ENCODE data around the gene GTSF1L.

Gene GTSF1L

GRCh38 chr20:43740642-43741041 is 13.8 kb upstream of the GTSF1L start:
- Histone ChIP-seq H3K4me3 (ENCODE audit: low read length) (no peak overlapping the region), H3K36me3 (ENCODE audit: control insufficient read depth, low read depth, low read length) (no peaks in the 10 kb centered on the region), H3K4me1 (ENCODE audit: control insufficient read depth, low read depth, low read length) (no peaks in the 10 kb centered on the region), H3K27me3 (ENCODE audit: control insufficient read depth, insufficient read depth, low read length) (no peaks in the 10 kb centered on the region), H3K9me3 (ENCODE audit: control insufficient read depth, low read depth, low read length) (no peaks in the 10 kb centered on the region), H3K9ac (ENCODE audit: low read length) (no peak overlapping the region), H3K27ac (ENCODE audit: low read length) (no peak overlapping the region)

GRCh38 chr20:43739148-43739749 is 12.4 kb upstream of the GTSF1L start:
- H3K4me3 ChIP-seq (ENCODE audit: low read length) = no peak overlapping the region
- H3K36me3 ChIP-seq (ENCODE audit: control insufficient read depth, low read depth, low read length) = no peaks in the 10 kb centered on the region

GRCh38 chr20:43737925-43738324 is 11.1 kb upstream of the GTSF1L start:
- Histone ChIP-seq H3K9ac (ENCODE audit: low read length) (no peak overlapping the region), H3K9me3 (ENCODE audit: control insufficient read depth, low read depth, low read length) (no peaks in the 10 kb centered on the region), H3K4me1 (ENCODE audit: control insufficient read depth, low read depth, low read length) (no peaks in the 10 kb centered on the region), H3K27me3 (ENCODE audit: control insufficient read depth, insufficient read depth, low read length) (no peaks in the 10 kb centered on the region), H3K4me3 (ENCODE audit: low read length) (no peak overlapping the region), H3K36me3 (ENCODE audit: control insufficient read depth, low read depth, low read length) (no peaks in the 10 kb centered on the region), H3K27ac (ENCODE audit: low read length) (no peak overlapping the region)

More at GRCh38 chr20:43739148-43739749, 12.4 kb upstream of the GTSF1L start:
- Histone ChIP-seq H3K27ac (ENCODE audit: low read length) (no peak overlapping the region), H3K4me1 (ENCODE audit: control insufficient read depth, low read depth, low read length) (no peaks in the 10 kb centered on the region), H3K9ac (ENCODE audit: low read length) (no peak overlapping the region), H3K9me3 (ENCODE audit: control insufficient read depth, low read depth, low read length) (no peaks in the 10 kb centered on the region), H3K27me3 (ENCODE audit: control insufficient read depth, insufficient read depth, low read length) (no peaks in the 10 kb centered on the region)

GRCh38 chr20:43736588-43737158 is 9.9 kb upstream of the GTSF1L start:
- Histone ChIP-seq H3K9ac (ENCODE audit: low read length) (no peak overlapping the region), H3K4me1 (ENCODE audit: control insufficient read depth, low read depth, low read length) (no peaks in the 10 kb centered on the region)

GRCh38 chr20:43731927-43732326 is 5.1 kb upstream of the GTSF1L start:
- Histone ChIP-seq H3K36me3 (ENCODE audit: control insufficient read depth, low read depth, low read length) (no peaks in the 10 kb centered on the region), H3K27me3 (ENCODE audit: control insufficient read depth, insufficient read depth, low read length) (no peaks in the 10 kb centered on the region), H3K4me3 (ENCODE audit: low read length) (no peak overlapping the region), H3K9ac (ENCODE audit: low read length) (no peak overlapping the region), H3K9me3 (ENCODE audit: control insufficient read depth, low read depth, low read length) (no peaks in the 10 kb centered on the region), H3K27ac (ENCODE audit: low read length) (no peak overlapping the region), H3K4me1 (ENCODE audit: control insufficient read depth, low read depth, low read length) (no peaks in the 10 kb centered on the region)

More at GRCh38 chr20:43736588-43737158, 9.9 kb upstream of the GTSF1L start:
- Histone ChIP-seq H3K27ac (ENCODE audit: low read length) (no peak overlapping the region), H3K27me3 (ENCODE audit: control insufficient read depth, insufficient read depth, low read length) (no peaks in the 10 kb centered on the region), H3K9me3 (ENCODE audit: control insufficient read depth, low read depth, low read length) (no peaks in the 10 kb centered on the region), H3K4me3 (ENCODE audit: low read length) (no peak overlapping the region), H3K36me3 (ENCODE audit: control insufficient read depth, low read depth, low read length) (no peaks in the 10 kb centered on the region)

GRCh38 chr20:43731469-43731868 is 4.7 kb upstream of the GTSF1L start:
- Histone ChIP-seq H3K9me3 (ENCODE audit: control insufficient read depth, low read depth, low read length) (no peaks in the 10 kb centered on the region), H3K9ac (ENCODE audit: low read length) (no peak overlapping the region), H3K36me3 (ENCODE audit: control insufficient read depth, low read depth, low read length) (no peaks in the 10 kb centered on the region), H3K4me1 (ENCODE audit: control insufficient read depth, low read depth, low read length) (no peaks in the 10 kb centered on the region), H3K27ac (ENCODE audit: low read length) (no peak overlapping the region), H3K4me3 (ENCODE audit: low read length) (no peak overlapping the region), H3K27me3 (ENCODE audit: control insufficient read depth, insufficient read depth, low read length) (no peaks in the 10 kb centered on the region)

GRCh38 chr20:43728686-43729255 is 2.0 kb upstream of the GTSF1L start:
- Histone ChIP-seq H3K4me3 (ENCODE audit: low read length) (no peak overlapping the region), H3K27me3 (ENCODE audit: control insufficient read depth, insufficient read depth, low read length) (no peaks in the 10 kb centered on the region), H3K9ac (ENCODE audit: low read length) (no peak overlapping the region), H3K4me1 (ENCODE audit: control insufficient read depth, low read depth, low read length) (no peaks in the 10 kb centered on the region), H3K36me3 (ENCODE audit: control insufficient read depth, low read depth, low read length) (no peaks in the 10 kb centered on the region), H3K9me3 (ENCODE audit: control insufficient read depth, low read depth, low read length) (no peaks in the 10 kb centered on the region), H3K27ac (ENCODE audit: low read length) (no peak overlapping the region)

- H3K9me3 ChIP-seq (ENCODE audit: control insufficient read depth, low read depth, low read length) = no peaks in the 10 kb centered on the region
- no peaks in the 10 kb centered on the region for H3K36me3 ChIP-seq (ENCODE audit: control insufficient read depth, low read depth, low read length)
- H3K9ac ChIP-seq (ENCODE audit: low read length) = no peak overlapping the region
- no peaks in the 10 kb centered on the region for H3K4me1 ChIP-seq (ENCODE audit: control insufficient read depth, low read depth, low read length)
- H3K4me3 ChIP-seq (ENCODE audit: low read length) = no peak overlapping the region
- H3K27me3 ChIP-seq (ENCODE audit: control insufficient read depth, insufficient read depth, low read length) = no peaks in the 10 kb centered on the region
- H3K27ac ChIP-seq (ENCODE audit: low read length) = no peak overlapping the region
These were observed 1.3 kb upstream of the GTSF1L start for GRCh38 chr20:43727980-43728590.

GRCh38 chr20:43726333-43726732 is 469 bp downstream of the GTSF1L start:
- H3K9me3 ChIP-seq (ENCODE audit: control insufficient read depth, low read depth, low read length) = no peaks in the 10 kb centered on the region
- H3K27me3 ChIP-seq (ENCODE audit: control insufficient read depth, insufficient read depth, low read length) = no peaks in the 10 kb centered on the region
- H3K4me1 ChIP-seq (ENCODE audit: control insufficient read depth, low read depth, low read length) = no peaks in the 10 kb centered on the region
- no peak overlapping the region for H3K4me3 ChIP-seq (ENCODE audit: low read length)
- H3K36me3 ChIP-seq (ENCODE audit: control insufficient read depth, low read depth, low read length) = no peaks in the 10 kb centered on the region
- no peak overlapping the region for H3K27ac ChIP-seq (ENCODE audit: low read length)
- no peak overlapping the region for H3K9ac ChIP-seq (ENCODE audit: low read length)

GRCh38 chr20:43725666-43726065 is 1.1 kb downstream of the GTSF1L start:
- no peaks in the 10 kb centered on the region for H3K27me3 ChIP-seq (ENCODE audit: control insufficient read depth, insufficient read depth, low read length)
- no peak overlapping the region for H3K4me3 ChIP-seq (ENCODE audit: low read length)
- no peaks in the 10 kb centered on the region for H3K36me3 ChIP-seq (ENCODE audit: control insufficient read depth, low read depth, low read length)
- no peak overlapping the region for H3K27ac ChIP-seq (ENCODE audit: low read length)
- no peaks in the 10 kb centered on the region for H3K9me3 ChIP-seq (ENCODE audit: control insufficient read depth, low read depth, low read length)
- no peak overlapping the region for H3K9ac ChIP-seq (ENCODE audit: low read length)
- H3K4me1 ChIP-seq (ENCODE audit: control insufficient read depth, low read depth, low read length) = no peaks in the 10 kb centered on the region

- Histone ChIP-seq H3K36me3 (ENCODE audit: control insufficient read depth, low read depth, low read length) (no peaks in the 10 kb centered on the region), H3K4me3 (ENCODE audit: low read length) (no peak overlapping the region), H3K9me3 (ENCODE audit: control insufficient read depth, low read depth, low read length) (no peaks in the 10 kb centered on the region), H3K9ac (ENCODE audit: low read length) (no peak overlapping the region), H3K4me1 (ENCODE audit: control insufficient read depth, low read depth, low read length) (no peaks in the 10 kb centered on the region), H3K27me3 (ENCODE audit: control insufficient read depth, insufficient read depth, low read length) (no peaks in the 10 kb centered on the region), H3K27ac (ENCODE audit: low read length) (no peak overlapping the region)
These were observed 2.4 kb downstream of the GTSF1L start for GRCh38 chr20:43724383-43724782.

GRCh38 chr20:43723735-43724134 is 3.1 kb downstream of the GTSF1L start:
- H3K4me1 ChIP-seq (ENCODE audit: control insufficient read depth, low read depth, low read length) = no peaks in the 10 kb centered on the region
- no peaks in the 10 kb centered on the region for H3K9me3 ChIP-seq (ENCODE audit: control insufficient read depth, low read depth, low read length)
- no peak overlapping the region for H3K27ac ChIP-seq (ENCODE audit: low read length)
- no peak overlapping the region for H3K4me3 ChIP-seq (ENCODE audit: low read length)
- no peaks in the 10 kb centered on the region for H3K27me3 ChIP-seq (ENCODE audit: control insufficient read depth, insufficient read depth, low read length)
- no peaks in the 10 kb centered on the region for H3K36me3 ChIP-seq (ENCODE audit: control insufficient read depth, low read depth, low read length)
- no peak overlapping the region for H3K9ac ChIP-seq (ENCODE audit: low read length)

Measured in iPS-18a (cell line).